HEK293T (cell line): Measurements from ENCODE around the gene CABP4.

Source experiments
- ARNT ChIP-seq: fragments of 450-650 bp; IDR thresholded peaks from 2 replicates; pipeline ENCODE4 v1.6.1; 2017; ENCODE audit warnings: mild to moderate bottlenecking
- ELF4 ChIP-seq: fragments of 450-650 bp; IDR thresholded peaks from 2 replicates; pipeline ENCODE4 v1.6.1; 2017; ENCODE audit warnings: antibody characterized with exemption
- FOXA1 ChIP-seq: fragments of 450-650 bp; IDR thresholded peaks from 2 replicates; pipeline ENCODE4 v1.6.1; 2016; ENCODE audit warnings: mild to moderate bottlenecking
- FOXK2 ChIP-seq: fragments of 450-650 bp; IDR thresholded peaks from 2 replicates; pipeline ENCODE4 v1.6.1; 2016; ENCODE audit warnings: mild to moderate bottlenecking
- HDGF ChIP-seq: fragments of 450-650 bp; IDR thresholded peaks from 2 replicates; pipeline ENCODE4 v1.6.1; 2017; ENCODE audit warnings: antibody characterized with exemption, borderline replicate concordance
- LEF1 ChIP-seq: fragments of 450-650 bp; IDR thresholded peaks from 2 replicates; pipeline ENCODE4 v1.6.1; 2017; ENCODE audit warnings: mild to moderate bottlenecking, borderline replicate concordance
- NFRKB ChIP-seq: fragments of 450-650 bp; IDR thresholded peaks from 2 replicates; pipeline ENCODE4 v1.6.1; 2016; ENCODE audit warnings: mild to moderate bottlenecking, moderate library complexity
- PKNOX1 ChIP-seq: fragments of 450-650 bp; IDR thresholded peaks from 2 replicates; pipeline ENCODE4 v1.6.1; 2016
- SP1 ChIP-seq: fragments of 450-650 bp; IDR thresholded peaks from 2 replicates; pipeline ENCODE4 v1.6.1; 2017
- SUZ12 ChIP-seq: fragments of 450-650 bp; IDR thresholded peaks from 2 replicates; pipeline ENCODE4 v1.6.1; 2016; ENCODE audit warnings: mild to moderate bottlenecking
- ZNF384 ChIP-seq: fragments of 450-650 bp; IDR thresholded peaks from 2 replicates; pipeline ENCODE4 v1.6.1; 2016

GRCh38 chr11:67409261-67409666 is 45.9 kb upstream of the CABP4 start:
- no peak for TF ChIP-seq NFRKB
- no peak for TF ChIP-seq SP1
- no peak for TF ChIP-seq LEF1
- TF ChIP-seq HDGF, result no peak
- no peak for TF ChIP-seq ZNF384
- no peak for TF ChIP-seq PKNOX1
- no peak for TF ChIP-seq FOXA1
- TF ChIP-seq ARNT, result no peak
- TF ChIP-seq SUZ12, result no peak
- TF ChIP-seq FOXK2, result no peak
- TF ChIP-seq ELF4, result no peak
